Hepatocyte (in vitro differentiated cells): ENCODE measurements around the gene OLA1. TPM values are rescaled to one million over a fixed set of nuclear protein-coding genes. Genes with fewer than 3 reads are reported as not detected.

Experiments used
- DNase-seq: peaks from one replicate; pipeline ENCODE4 v3.0.0-alpha.2; 2016; ENCODE audit warnings: low spot score
- H2AFZ ChIP-seq: fragments of 200-600 bp; sonication (generic); 2 replicates; pipeline ENCODE4 v1.6.0; 2016; ENCODE audit warnings: antibody characterized with exemption, mild to moderate bottlenecking
- H3K27ac ChIP-seq: fragments of 200-600 bp; sonication (generic); 2 replicates; pipeline ENCODE4 v1.5.1; 2016; ENCODE audit warnings: mild to moderate bottlenecking
- H3K27me3 ChIP-seq: fragments of 200-600 bp; sonication (generic); 2 replicates; pipeline ENCODE4 v1.6.1; 2016
- H3K36me3 ChIP-seq: fragments of 200-600 bp; sonication (generic); replicated peaks from 2 replicates; pipeline ENCODE4 v1.5.1; 2016; ENCODE audit warnings: low read depth; ENCODE audit not compliant: insufficient read depth
- H3K4me1 ChIP-seq: fragments of 200-600 bp; sonication (generic); 2 replicates; pipeline ENCODE4 v1.5.1; 2016; ENCODE audit warnings: mild to moderate bottlenecking, moderate library complexity; ENCODE audit not compliant: insufficient read depth
- H3K4me2 ChIP-seq: fragments of 200-600 bp; sonication (generic); 2 replicates; pipeline ENCODE4 v1.6.0; 2016
- H3K4me3 ChIP-seq: fragments of 200-600 bp; sonication (generic); 2 replicates; pipeline ENCODE4 v1.5.1; 2016; ENCODE audit warnings: mild to moderate bottlenecking
- H3K79me2 ChIP-seq: fragments of 200-600 bp; sonication (generic); 2 replicates; pipeline ENCODE4 v1.6.0; 2017; ENCODE audit warnings: mild to moderate bottlenecking
- H3K9me2 ChIP-seq: fragments of 200-600 bp; sonication (generic); replicated peaks from 2 replicates; pipeline ENCODE4 v1.6.0; 2017; ENCODE audit warnings: mild to moderate bottlenecking; ENCODE audit not compliant: insufficient read depth
- H3K9me3 ChIP-seq: fragments of 200-600 bp; sonication (generic); 2 replicates; pipeline ENCODE4 v1.5.1; 2016; ENCODE audit warnings: low read depth, mild to moderate bottlenecking
- H4K20me1 ChIP-seq: fragments of 200-600 bp; sonication (generic); 2 replicates; pipeline ENCODE4 v1.6.0; 2016; ENCODE audit warnings: mild to moderate bottlenecking; ENCODE audit not compliant: insufficient read depth, poor library complexity, severe bottlenecking
- CTCF ChIP-seq: fragments of 200-600 bp; sonication (generic); IDR thresholded peaks from 2 replicates; pipeline ENCODE4 v1.5.1; 2016; ENCODE audit warnings: antibody characterized with exemption, mild to moderate bottlenecking; ENCODE audit not compliant: poor library complexity
- EZH2 ChIP-seq: fragments of 200-600 bp; sonication (generic); IDR thresholded peaks from 2 replicates; pipeline ENCODE4 v1.6.1; 2016; ENCODE audit warnings: antibody characterized with exemption, mild to moderate bottlenecking, borderline replicate concordance
- EZH2phosphoT487 ChIP-seq: fragments of 200-600 bp; sonication (generic); IDR thresholded peaks from one replicate; pipeline ENCODE4 v1.6.1; 2018; ENCODE audit warnings: antibody characterized with exemption, mild to moderate bottlenecking, low read depth, moderate library complexity; ENCODE audit not compliant: unreplicated experiment, severe bottlenecking
- WGBS: methylation state at CpG from one replicate; pipeline ENCODE4 v1.1.6; 2016; ENCODE audit warnings: low lambda C conversion rate; ENCODE audit errors: missing lambda C conversion rate; 5-methylcytosine and 5-hydroxymethylcytosine counted together
- polyA plus RNA-seq: library from polyadenylated mRNA; unstranded; fragments of >200 nt; fragmentation: Nextera tagmentation; extraction: Ambion mirVana; gene quantifications from 2 replicates; pipeline ENCODE4 v1.2.1, GENCODE V29; 2016
- total RNA-seq: library from RNA; depleted of rRNA; stranded (reverse); fragments of >200 nt; gene quantifications from 2 replicates; pipeline ENCODE4 v1.2.3, GENCODE V29; 2014

The OLA1 gene
- total and polyA plus RNA-seq, 2 experiments from 2014 or later: 89.3 to 89.6 TPM

- Histone ChIP-seq H3K4me2 (no peak overlapping the region), H3K9me3 (no peaks in the 10 kb centered on the region), H3K4me3 (no peak overlapping the region), H3K79me2 (no peaks in the 10 kb centered on the region), H2AFZ (no peak overlapping the region), H3K4me1 (peaks cover 20% of the 10 kb centered on the region), H3K27ac (no peak overlapping the region), H3K27me3 (no peaks in the 10 kb centered on the region), H3K36me3 (no peaks in the 10 kb centered on the region), H4K20me1 (no peaks in the 10 kb centered on the region), H3K9me2 (no peaks in the 10 kb centered on the region)
- no peak for TF ChIP-seq EZH2phosphoT487
- no peak for TF ChIP-seq CTCF
- TF ChIP-seq EZH2: no peak
- DNase-seq: no peak
- 94% methylated on average over 20 of the region's 20 CpGs for WGBS
These were observed 200.1 kb downstream of the OLA1 start for GRCh38 chr2:174048243-174048642.

GRCh38 chr2:174047746-174048145, 200.6 kb downstream of the OLA1 start:
- no peak for TF ChIP-seq CTCF
- TF ChIP-seq EZH2phosphoT487: no peak
- no peak for TF ChIP-seq EZH2
- 98% methylated on average over 8 of the region's 9 CpGs for WGBS
- H3K4me1 ChIP-seq: peaks cover 15% of the 10 kb centered on the region
- no peaks in the 10 kb centered on the region for H3K27me3 ChIP-seq
- DNase-seq: no peak
- no peaks in the 10 kb centered on the region for H3K36me3 ChIP-seq
- H3K9me2 ChIP-seq: no peaks in the 10 kb centered on the region
- H3K4me3 ChIP-seq: no peak overlapping the region
- no peak overlapping the region for H2AFZ ChIP-seq
- no peaks in the 10 kb centered on the region for H3K9me3 ChIP-seq
- no peaks in the 10 kb centered on the region for H3K79me2 ChIP-seq
- H3K4me2 ChIP-seq: no peak overlapping the region
- no peaks in the 10 kb centered on the region for H4K20me1 ChIP-seq
- no peak overlapping the region for H3K27ac ChIP-seq

GRCh38 chr2:174046172-174046571, 202.2 kb downstream of the OLA1 start:
- H3K4me1 ChIP-seq: peaks cover 2% of the 10 kb centered on the region
- no peaks in the 10 kb centered on the region for H4K20me1 ChIP-seq
- DNase-seq: no peak
- no peak overlapping the region for H3K27ac ChIP-seq
- WGBS: 88% methylated on average over 3 of the region's 3 CpGs
- TF ChIP-seq CTCF (no peak), EZH2 (no peak), EZH2phosphoT487 (no peak)
- no peak overlapping the region for H2AFZ ChIP-seq
- H3K36me3 ChIP-seq: no peaks in the 10 kb centered on the region
- no peak overlapping the region for H3K4me3 ChIP-seq
- no peaks in the 10 kb centered on the region for H3K9me2 ChIP-seq
- no peaks in the 10 kb centered on the region for H3K27me3 ChIP-seq
- H3K9me3 ChIP-seq: no peaks in the 10 kb centered on the region
- no peak overlapping the region for H3K4me2 ChIP-seq
- H3K79me2 ChIP-seq: no peaks in the 10 kb centered on the region

GRCh38 chr2:174044556-174044955, 203.8 kb downstream of the OLA1 start:
- DNase-seq: no peak
- Histone ChIP-seq H2AFZ (no peak overlapping the region), H3K27me3 (no peaks in the 10 kb centered on the region), H3K36me3 (no peaks in the 10 kb centered on the region), H3K4me3 (no peak overlapping the region), H3K27ac (no peak overlapping the region), H3K79me2 (no peaks in the 10 kb centered on the region), H3K9me3 (no peaks in the 10 kb centered on the region), H3K9me2 (no peaks in the 10 kb centered on the region), H3K4me1 (peaks cover 1% of the 10 kb centered on the region), H3K4me2 (no peak overlapping the region), H4K20me1 (no peaks in the 10 kb centered on the region)
- TF ChIP-seq EZH2 (no peak), CTCF (no peak), EZH2phosphoT487 (no peak)
- 96% methylated on average over 3 of the region's 3 CpGs for WGBS
